ENCODE data around the gene DRAP1. TPM values are rescaled to one million over a fixed set of nuclear protein-coding genes. Genes with fewer than 3 reads are reported as not detected.

Gene DRAP1
- total RNA-seq, 1 experiment from 2014 or later, result 114 TPM

GRCh38 chr11:65945430-65945911, 26.2 kb downstream of the DRAP1 start, which contains the start of gene TSGA10IP (continued):
- TF ChIP-seq ZNF281 (CRISPR knock-in tag; IDR thresholded peaks at IDR 0.05) (peak; percentile 68; the same call in 1 of the 2 replicates), MAX (CRISPR knock-in tag; IDR thresholded peaks at IDR 0.05) (0 out of 2 replicates have a peak, but pooled peaks have one; percentile 59)

- Mint-ChIP-seq H3K36me3 (no peaks in the 10 kb centered on the region), H3K27me3 (ENCODE audit: low read depth) (peaks cover 4% of the 10 kb centered on the region; the same call in 1 of the 2 replicates), H3K4me1 (peaks cover 40% of the 10 kb centered on the region), H3K4me3 (peak overlapping the region; percentile 59), H3K27ac (peak overlapping the region; percentile 89), H3K9me3 (no peaks in the 10 kb centered on the region)
- ChIA-PET CTCF (interaction anchor here (1.1 to 3.9 kb wide), 10 partner anchors 14 to 276 kb away, joined by 3 to 29 read pairs (median 4); partner anchors contain the start of genes AP5B1, C11orf68, CCDC85B and FIBP), POLR2A (interaction anchor here (1.0 to 1.4 kb wide), 3 partner anchors 9 to 15 kb away, joined by 3 to 4 read pairs (median 4); no protein-coding TSS in a partner anchor)
- ATAC-seq (peak; percentile 13), DNase-seq (ENCODE audit: low spot score) (peak; percentile 60)
- TF ChIP-seq AFF4 (CRISPR knock-in tag; IDR thresholded peaks at IDR 0.05; ENCODE audit: borderline replicate concordance), result no peak
- TF ChIP-seq MLX (CRISPR knock-in tag; IDR thresholded peaks at IDR 0.05), result no peak
Measured at GRCh38 chr11:65945941-65946558, 26.8 kb downstream of the DRAP1 start.

- ATAC-seq, result no peak
- peak overlapping the region; percentile 59; the same call in 1 of the 2 replicates for H3K4me3 Mint-ChIP-seq
Measured at GRCh38 chr11:65946655-65947054, 27.4 kb downstream of the DRAP1 start.

More at GRCh38 chr11:65946655-65947054, 27.4 kb downstream of the DRAP1 start:
- POLR2A ChIA-PET, result interaction anchor here (0.7 to 1.4 kb wide), 5 partner anchors 8 to 46 kb away, joined by 3 to 4 read pairs (median 3); partner anchors contain the start of gene FOSL1
- Mint-ChIP-seq H3K9me3 (no peaks in the 10 kb centered on the region), H3K27ac (peak overlapping the region; percentile 45; the same call in 1 of the 2 replicates), H3K27me3 (ENCODE audit: low read depth) (peaks cover under 1% of the 10 kb centered on the region; the same call in 1 of the 2 replicates), H3K36me3 (no peaks in the 10 kb centered on the region), H3K4me1 (peaks cover 34% of the 10 kb centered on the region)
- TF ChIP-seq ZNF232 (CRISPR knock-in tag; IDR thresholded peaks at IDR 0.05), result no peak
- TF ChIP-seq PREB (CRISPR knock-in tag; IDR thresholded peaks at IDR 0.05; ENCODE audit: borderline replicate concordance), result no peak
- no peak for TF ChIP-seq NR2C2 (CRISPR knock-in tag; IDR thresholded peaks at IDR 0.05)
- TF ChIP-seq IRF2 (CRISPR knock-in tag; IDR thresholded peaks at IDR 0.05; ENCODE audit: borderline replicate concordance, low read depth), result no peak
- TF ChIP-seq ZBTB21 (CRISPR knock-in tag; IDR thresholded peaks at IDR 0.05; ENCODE audit: borderline replicate concordance), result no peak
- TF ChIP-seq GTF2I (CRISPR knock-in tag; conservative IDR thresholded peaks at IDR 0.05), result no peak
- no peak for TF ChIP-seq SP1 (CRISPR knock-in tag; conservative IDR thresholded peaks at IDR 0.05)
- no peak for TF ChIP-seq ATF6 (CRISPR knock-in tag; IDR thresholded peaks at IDR 0.05)
- no peak for TF ChIP-seq ATF1 (CRISPR knock-in tag; IDR thresholded peaks at IDR 0.05)
- no peak for DNase-seq (ENCODE audit: low spot score)
- CTCF ChIA-PET, result interaction anchor here (0.5 to 3.9 kb wide), 10 partner anchors 12 to 276 kb away, joined by 3 to 29 read pairs (median 4); partner anchors contain the start of genes AP5B1, C11orf68, CCDC85B and FIBP
